ENCODE measurements around the gene RASA1. TPM values are rescaled to one million over a fixed set of nuclear protein-coding genes. Genes with fewer than 3 reads are reported as not detected.

Gene RASA1
- total RNA-seq, 4 donors from 2014 or later, result 22.3 to 33.3 (median 28.2) TPM

GRCh38 chr5:87408204-87408603 is 140.5 kb downstream of the RASA1 start:
- Histone ChIP-seq H3K27ac (no peak overlapping the region), H3K4me3 (no peak overlapping the region), H3K27me3 (no peaks in the 10 kb centered on the region), H3K9me3 (no peaks in the 10 kb centered on the region), H3K36me3 (peaks cover 0 to 47% (median 17%) of the 10 kb centered on the region in 4 donors), H3K4me1 (peaks cover 0 to 26% (median 12%) of the 10 kb centered on the region in 4 donors)
- intact Hi-C loops (cut with DNase I; ENCODE audit: low total_unique reads), result no loop called here
- no peak for DNase-seq
- in situ Hi-C loops (cut with MboI; ENCODE audit: low pct_ligation_motif_present in 1 of 4, low pct_unique_long_range_greater_than_20kb in 1 of 4, low sequenced_read_pairs in 3 of 4), result loop anchor here in 3 of 4 donors (25.0 kb wide), 3 partner anchors 346 to 1279 kb away; partner anchors contain the start of gene COX7C (in 1 of the 3)
- no peak for TF ChIP-seq EP300 (IDR thresholded peaks at IDR 0.05; ENCODE audit: low read depth)
- WGBS, 2 donors (ENCODE audit: low coverage in 1 of 2), result 64 to 67% methylated on average over 2 of the region's 2 CpGs

- H3K36me3 ChIP-seq, result peaks cover 0 to 34% (median 12%) of the 10 kb centered on the region in 4 donors
- TF ChIP-seq CTCF (IDR thresholded peaks at IDR 0.05), result no peak
- no peak for TF ChIP-seq POLR2A (IDR thresholded peaks at IDR 0.05)
- TF ChIP-seq EP300 (IDR thresholded peaks at IDR 0.05; ENCODE audit: low read depth), result no peak
- TF ChIP-seq POLR2AphosphoS5 (IDR thresholded peaks at IDR 0.05), result no peak
- no peaks in the 10 kb centered on the region for H3K27me3 ChIP-seq
- peak overlapping the region; percentile 94 to 99 (median 96) for H3K27ac ChIP-seq
- peaks cover 0 to 31% (median 16%) of the 10 kb centered on the region in 4 donors for H3K4me1 ChIP-seq
- in situ Hi-C loops (cut with MboI; ENCODE audit: low pct_ligation_motif_present in 1 of 4, low pct_unique_long_range_greater_than_20kb in 1 of 4, low sequenced_read_pairs in 3 of 4) (loop anchor here in 3 of 4 donors (25.0 kb wide), 3 partner anchors 349 to 1276 kb away; partner anchors contain the start of gene COX7C (in 1 of the 3)), intact Hi-C loops (cut with DNase I; ENCODE audit: low total_unique reads) (no loop called here)
- DNase-seq, result no peak
- no peak overlapping the region for H3K4me3 ChIP-seq
- WGBS, 2 donors (ENCODE audit: low coverage in 1 of 2), result 70 to 90% methylated on average over 1 of the region's 1 CpG
- H3K9me3 ChIP-seq, result no peaks in the 10 kb centered on the region
These were observed 143.2 kb downstream of the RASA1 start for GRCh38 chr5:87410931-87411330.

GRCh38 chr5:87411586-87411972 is 143.9 kb downstream of the RASA1 start:
- Histone ChIP-seq H3K4me1 (peaks cover 0 to 31% (median 16%) of the 10 kb centered on the region in 4 donors), H3K4me3 (peak overlapping the region; percentile 62 to 92 (median 74)), H3K27ac (peak overlapping the region; percentile 94 to 99 (median 96)), H3K36me3 (peaks cover 0 to 28% (median 11%) of the 10 kb centered on the region in 4 donors), H3K9me3 (no peaks in the 10 kb centered on the region), H3K27me3 (no peaks in the 10 kb centered on the region)
- intact Hi-C loops (cut with DNase I; ENCODE audit: low total_unique reads), result no loop called here
- TF ChIP-seq CTCF (IDR thresholded peaks at IDR 0.05) (no peak), POLR2A (IDR thresholded peaks at IDR 0.05) (no peak), EP300 (IDR thresholded peaks at IDR 0.05; ENCODE audit: low read depth) (no peak), POLR2AphosphoS5 (IDR thresholded peaks at IDR 0.05) (no peak)
- in situ Hi-C loops (cut with MboI; ENCODE audit: low pct_ligation_motif_present in 1 of 4, low pct_unique_long_range_greater_than_20kb in 1 of 4, low sequenced_read_pairs in 3 of 4), result loop anchor here in 3 of 4 donors (25.0 kb wide), 3 partner anchors 349 to 1276 kb away; partner anchors contain the start of gene COX7C (in 1 of the 3)
- WGBS, 2 donors (ENCODE audit: low coverage in 1 of 2), result 2 to 5% methylated on average over 4 to 5 of the region's 5 CpGs
- DNase-seq, result no peak

GRCh38 chr5:87411973-87412629 is 144.4 kb downstream of the RASA1 start:
- in situ Hi-C loops (cut with MboI; ENCODE audit: low pct_ligation_motif_present in 1 of 4, low pct_unique_long_range_greater_than_20kb in 1 of 4, low sequenced_read_pairs in 3 of 4) (loop anchor here in 3 of 4 donors (25.0 kb wide), 3 partner anchors 350 to 1275 kb away; partner anchors contain the start of gene COX7C (in 1 of the 3)), intact Hi-C loops (cut with DNase I; ENCODE audit: low total_unique reads) (no loop called here)
- Histone ChIP-seq H3K36me3 (peaks cover 0 to 22% (median 9%) of the 10 kb centered on the region in 4 donors), H3K9me3 (no peaks in the 10 kb centered on the region), H3K4me1 (peaks cover 0 to 31% (median 15%) of the 10 kb centered on the region in 4 donors), H3K4me3 (peak overlapping the region; percentile 62 to 92 (median 74)), H3K27me3 (no peaks in the 10 kb centered on the region), H3K27ac (peak overlapping the region; percentile 94 to 99 (median 96))
- DNase-seq, result peak; percentile 42
- TF ChIP-seq POLR2AphosphoS5 (IDR thresholded peaks at IDR 0.05), result no peak
- WGBS, 2 donors (ENCODE audit: low coverage in 1 of 2), result 0% methylated on average over 9 to 29 of the region's 29 CpGs

- no peaks in the 10 kb centered on the region for H3K27me3 ChIP-seq
- no peaks in the 10 kb centered on the region for H3K9me3 ChIP-seq
- peak; percentile 97 for TF ChIP-seq POLR2A (IDR thresholded peaks at IDR 0.05)
- peak; percentile 96 for TF ChIP-seq EP300 (IDR thresholded peaks at IDR 0.05; ENCODE audit: low read depth)
- TF ChIP-seq CTCF (IDR thresholded peaks at IDR 0.05), result no peak
- peak; percentile 98 to 99 (median 98) for TF ChIP-seq POLR2AphosphoS5 (IDR thresholded peaks at IDR 0.05)
- WGBS, 2 donors (ENCODE audit: low coverage in 1 of 2), result 1 to 2% methylated on average over 5 to 40 of the region's 46 CpGs
- H3K36me3 ChIP-seq, result peaks cover 0 to 15% (median 5%) of the 10 kb centered on the region in 4 donors
- peaks cover 0 to 31% (median 15%) of the 10 kb centered on the region in 4 donors for H3K4me1 ChIP-seq
- peak within 1 kb of the TSS; percentile 62 to 92 (median 74) for H3K4me3 ChIP-seq
- intact Hi-C loops (cut with DNase I; ENCODE audit: low total_unique reads) (no loop called here), in situ Hi-C loops (cut with MboI; ENCODE audit: low pct_ligation_motif_present in 1 of 4, low pct_unique_long_range_greater_than_20kb in 1 of 4, low sequenced_read_pairs in 3 of 4) (loop anchor here in 3 of 4 donors (25.0 kb wide), 3 partner anchors 350 to 1275 kb away; partner anchors contain the start of gene COX7C (in 1 of the 3))
- DNase-seq, result peak; percentile 99
- peak within 1 kb of the TSS; percentile 94 to 99 (median 96) for H3K27ac ChIP-seq
These were observed 145.1 kb downstream of the RASA1 start, which contains the start of gene CCNH for GRCh38 chr5:87412630-87413342. Gene CCNH (minus strand): TSS chr5:87412930. CDS start chr5:87412794, 136 bp downstream.
